ENCODE measurements around the gene TPP1.

DNA sequence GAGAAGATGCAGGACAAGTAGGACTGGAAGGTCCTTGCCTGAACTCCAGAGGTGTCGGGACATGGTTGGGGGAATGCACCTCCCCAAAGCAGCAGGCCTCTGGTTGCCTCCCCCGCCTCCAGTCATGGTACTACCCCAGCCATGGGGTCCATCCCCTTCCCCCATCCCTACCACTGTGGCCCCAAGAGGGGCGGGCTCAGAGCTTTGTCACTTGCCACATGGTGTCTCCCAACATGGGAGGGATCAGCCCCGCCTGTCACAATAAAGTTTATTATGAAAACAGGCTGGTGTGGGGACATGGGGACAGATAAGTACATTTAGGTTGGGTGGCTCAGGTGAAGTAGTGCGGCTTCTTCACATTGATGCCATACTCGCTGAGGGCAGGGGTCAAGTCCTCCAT, 8.6 kb downstream of the TPP1 start:
- TF ChIP-seq, protein P1, sequence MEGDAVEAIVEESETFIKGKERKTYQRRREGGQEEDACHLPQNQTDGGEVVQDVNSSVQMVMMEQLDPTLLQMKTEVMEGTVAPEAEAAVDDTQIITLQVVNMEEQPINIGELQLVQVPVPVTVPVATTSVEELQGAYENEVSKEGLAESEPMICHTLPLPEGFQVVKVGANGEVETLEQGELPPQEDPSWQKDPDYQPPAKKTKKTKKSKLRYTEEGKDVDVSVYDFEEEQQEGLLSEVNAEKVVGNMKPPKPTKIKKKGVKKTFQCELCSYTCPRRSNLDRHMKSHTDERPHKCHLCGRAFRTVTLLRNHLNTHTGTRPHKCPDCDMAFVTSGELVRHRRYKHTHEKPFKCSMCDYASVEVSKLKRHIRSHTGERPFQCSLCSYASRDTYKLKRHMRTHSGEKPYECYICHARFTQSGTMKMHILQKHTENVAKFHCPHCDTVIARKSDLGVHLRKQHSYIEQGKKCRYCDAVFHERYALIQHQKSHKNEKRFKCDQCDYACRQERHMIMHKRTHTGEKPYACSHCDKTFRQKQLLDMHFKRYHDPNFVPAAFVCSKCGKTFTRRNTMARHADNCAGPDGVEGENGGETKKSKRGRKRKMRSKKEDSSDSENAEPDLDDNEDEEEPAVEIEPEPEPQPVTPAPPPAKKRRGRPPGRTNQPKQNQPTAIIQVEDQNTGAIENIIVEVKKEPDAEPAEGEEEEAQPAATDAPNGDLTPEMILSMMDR (IDR thresholded peaks at IDR 0.05) = no peak
- TF ChIP-seq POLR2A (IDR thresholded peaks at IDR 0.05) = no peak

All from thyroid gland (tissue), 4 donors.